Measurements from ENCODE around the gene ATOH7.
A peak's percentile ranks its signal among the peaks of the same experiment; 100 is the strongest.

DNA sequence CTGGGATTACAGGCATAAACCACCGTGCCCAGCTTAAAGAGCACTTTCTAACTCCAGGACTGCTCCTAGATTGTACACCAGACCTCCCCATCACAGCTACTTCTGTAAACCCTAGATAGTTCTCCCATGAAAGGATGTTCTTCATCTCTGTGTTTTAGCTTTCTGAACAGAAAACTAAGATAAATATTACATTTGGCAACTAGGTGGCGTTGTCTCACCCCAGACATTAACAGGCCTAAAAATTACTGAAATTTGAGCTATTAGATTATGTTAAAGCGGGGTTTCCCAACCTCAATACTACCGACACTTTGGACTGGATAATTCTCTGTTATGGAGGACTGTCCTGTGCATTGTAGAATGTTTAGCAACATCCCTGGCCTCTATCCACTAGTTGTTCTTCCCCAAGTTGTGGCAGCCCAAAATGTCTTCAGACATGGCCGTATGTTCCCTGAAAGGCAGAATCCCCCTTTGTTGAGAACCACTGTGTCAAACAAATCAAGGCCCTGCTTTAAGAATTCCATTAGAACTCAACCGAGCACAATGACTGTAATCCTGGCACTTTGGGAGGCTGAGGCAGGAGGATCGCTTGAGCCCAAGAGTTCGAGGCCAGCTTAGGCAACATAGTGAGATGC, 19.1 kb downstream of the ATOH7 start:
- TF ChIP-seq, protein P1, sequence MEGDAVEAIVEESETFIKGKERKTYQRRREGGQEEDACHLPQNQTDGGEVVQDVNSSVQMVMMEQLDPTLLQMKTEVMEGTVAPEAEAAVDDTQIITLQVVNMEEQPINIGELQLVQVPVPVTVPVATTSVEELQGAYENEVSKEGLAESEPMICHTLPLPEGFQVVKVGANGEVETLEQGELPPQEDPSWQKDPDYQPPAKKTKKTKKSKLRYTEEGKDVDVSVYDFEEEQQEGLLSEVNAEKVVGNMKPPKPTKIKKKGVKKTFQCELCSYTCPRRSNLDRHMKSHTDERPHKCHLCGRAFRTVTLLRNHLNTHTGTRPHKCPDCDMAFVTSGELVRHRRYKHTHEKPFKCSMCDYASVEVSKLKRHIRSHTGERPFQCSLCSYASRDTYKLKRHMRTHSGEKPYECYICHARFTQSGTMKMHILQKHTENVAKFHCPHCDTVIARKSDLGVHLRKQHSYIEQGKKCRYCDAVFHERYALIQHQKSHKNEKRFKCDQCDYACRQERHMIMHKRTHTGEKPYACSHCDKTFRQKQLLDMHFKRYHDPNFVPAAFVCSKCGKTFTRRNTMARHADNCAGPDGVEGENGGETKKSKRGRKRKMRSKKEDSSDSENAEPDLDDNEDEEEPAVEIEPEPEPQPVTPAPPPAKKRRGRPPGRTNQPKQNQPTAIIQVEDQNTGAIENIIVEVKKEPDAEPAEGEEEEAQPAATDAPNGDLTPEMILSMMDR (IDR thresholded peaks at IDR 0.05), result peak in 3 of 4 experiments; percentile 50 to 58 (median 52)
- no peak for TF ChIP-seq POLR2A (IDR thresholded peaks at IDR 0.05)
- no peak for TF ChIP-seq POLR2AphosphoS5 (IDR thresholded peaks at IDR 0.05)

All from prostate gland (tissue), 2 donors.